Astrocyte (in vitro differentiated cells and primary cell): ENCODE data around the gene CCNL1.

Experiments
- CTCF ChIP-seq: IDR thresholded peaks from 2 replicates; pipeline ENCODE4 v1.5.1; 2011; ENCODE audit warnings: low read depth, mild to moderate bottlenecking, inconsistent platforms, low read length, moderate library complexity; ENCODE audit not compliant: insufficient read depth
- EZH2 ChIP-seq: IDR thresholded peaks from 2 replicates; pipeline ENCODE4 v1.6.1; 2012; ENCODE audit warnings: mild to moderate bottlenecking, low read length, inconsistent platforms; ENCODE audit not compliant: insufficient read depth

- no peak for TF ChIP-seq CTCF
- no peak for TF ChIP-seq EZH2
Observed at GRCh38 chr3:157167371-157168042, 7.6 kb upstream of the CCNL1 start.
